Rectal smooth muscle tissue (tissue), 1 donor: ENCODE measurements around the gene KRT17.
"Not testable (repeated sequence)": the region's sequence is repeated elsewhere in the genome, so short reads cannot be mapped to it uniquely, and the experiment has no call there.

Source experiments
- H3K27ac ChIP-seq: one replicate; pipeline ENCODE4 v1.7.0; 2013; ENCODE audit warnings: low read depth, low read length, inconsistent platforms
- H3K27me3 ChIP-seq: one replicate; pipeline ENCODE4 v1.7.0; 2013; ENCODE audit warnings: low read length; ENCODE audit not compliant: control insufficient read depth, insufficient read depth
- H3K36me3 ChIP-seq: one replicate; pipeline ENCODE4 v1.7.0; 2013; ENCODE audit warnings: low read length; ENCODE audit not compliant: control insufficient read depth, insufficient read depth
- H3K4me1 ChIP-seq: one replicate; pipeline ENCODE4 v1.7.0; 2013; ENCODE audit warnings: low read length; ENCODE audit not compliant: control insufficient read depth, insufficient read depth
- H3K4me3 ChIP-seq: one replicate; pipeline ENCODE4 v1.7.0; 2013; ENCODE audit warnings: low read length
- H3K9ac ChIP-seq: one replicate; pipeline ENCODE4 v1.7.0; 2013; ENCODE audit warnings: low read length

The KRT17 gene

GRCh38 chr17:41628073-41628370 is 3.6 kb upstream of the KRT17 start:
- H3K27me3 ChIP-seq, H3K4me3 ChIP-seq, H3K27ac ChIP-seq, H3K36me3 ChIP-seq, H3K4me1 ChIP-seq, H3K9ac ChIP-seq: not testable (repeated sequence)

GRCh38 chr17:41627316-41628072 is 3.1 kb upstream of the KRT17 start:
- no peak overlapping the region for H3K9ac ChIP-seq

DNA sequence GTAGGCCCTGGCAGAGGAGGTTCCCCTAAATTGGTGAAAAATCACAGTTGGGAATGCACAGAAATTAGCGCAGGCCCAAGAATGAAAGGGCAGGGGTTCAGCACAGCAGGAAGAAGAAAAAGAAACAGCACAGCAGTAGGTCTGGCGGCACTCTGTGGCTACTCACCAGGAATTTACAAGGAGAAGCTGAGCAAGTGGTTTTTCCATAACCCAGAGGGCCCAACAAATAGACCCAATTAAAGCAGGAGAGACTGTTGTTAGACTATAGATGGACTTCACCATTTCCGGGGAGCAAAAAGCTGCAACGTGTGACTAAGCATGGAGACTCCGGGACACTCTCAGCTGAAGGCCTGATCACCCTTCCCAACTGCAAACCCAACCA is 2.5 kb upstream of the KRT17 start:
- not testable (repeated sequence) for H3K9ac ChIP-seq, H3K4me3 ChIP-seq, H3K27ac ChIP-seq, H3K27me3 ChIP-seq, H3K36me3 ChIP-seq, H3K4me1 ChIP-seq

More at GRCh38 chr17:41627316-41628072, 3.1 kb upstream of the KRT17 start:
- Histone ChIP-seq H3K4me3 (no peak overlapping the region), H3K36me3 (no peaks in the 10 kb centered on the region), H3K27me3 (peaks cover 3% of the 10 kb centered on the region), H3K27ac (no peak overlapping the region), H3K4me1 (no peaks in the 10 kb centered on the region)

DNA sequence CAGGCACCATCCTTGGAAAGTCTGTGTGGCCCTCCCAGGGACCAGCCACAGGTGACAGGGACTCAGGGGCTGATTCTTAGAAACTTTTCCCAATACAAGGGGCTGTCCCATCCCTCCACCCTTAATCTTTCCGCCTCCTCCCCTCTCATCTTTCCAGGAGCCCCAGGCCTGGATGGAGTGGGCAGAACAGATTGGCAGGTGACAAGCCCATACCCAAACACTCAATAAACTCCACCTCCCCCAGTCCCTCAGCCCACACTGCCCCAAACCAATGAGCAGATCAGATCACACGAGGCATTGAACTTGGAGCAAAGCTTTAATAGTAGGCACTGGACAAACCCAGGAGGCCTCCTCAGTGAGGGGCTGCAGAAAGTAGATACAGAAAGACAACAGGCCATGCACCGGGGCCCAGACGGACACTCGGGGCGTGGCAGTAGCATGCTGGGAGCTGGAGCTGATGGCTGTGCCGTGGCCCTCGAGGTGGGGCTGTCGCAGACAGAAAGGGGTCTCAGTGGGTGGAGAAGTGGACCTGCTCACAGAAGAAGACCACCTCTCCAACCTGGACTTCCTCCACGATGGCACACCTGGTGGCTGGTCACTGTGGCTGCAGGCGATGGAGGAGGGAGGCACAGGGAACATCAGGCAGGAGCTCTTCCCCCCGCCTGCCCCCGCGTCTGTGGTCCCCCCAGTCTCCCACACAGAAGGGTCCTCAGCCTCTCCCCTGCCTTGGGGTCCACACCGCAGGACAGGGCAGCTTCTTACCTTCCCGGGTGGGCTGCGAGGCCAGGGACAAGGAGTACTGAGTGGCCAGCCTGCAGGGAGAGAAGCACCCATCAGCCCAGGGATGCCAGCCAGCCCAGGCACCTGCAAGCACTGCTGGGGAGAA is 1.9 kb upstream of the KRT17 start:
- H3K4me3 ChIP-seq, H3K27ac ChIP-seq, H3K36me3 ChIP-seq, H3K4me1 ChIP-seq, H3K27me3 ChIP-seq, H3K9ac ChIP-seq: not testable (repeated sequence)

DNA sequence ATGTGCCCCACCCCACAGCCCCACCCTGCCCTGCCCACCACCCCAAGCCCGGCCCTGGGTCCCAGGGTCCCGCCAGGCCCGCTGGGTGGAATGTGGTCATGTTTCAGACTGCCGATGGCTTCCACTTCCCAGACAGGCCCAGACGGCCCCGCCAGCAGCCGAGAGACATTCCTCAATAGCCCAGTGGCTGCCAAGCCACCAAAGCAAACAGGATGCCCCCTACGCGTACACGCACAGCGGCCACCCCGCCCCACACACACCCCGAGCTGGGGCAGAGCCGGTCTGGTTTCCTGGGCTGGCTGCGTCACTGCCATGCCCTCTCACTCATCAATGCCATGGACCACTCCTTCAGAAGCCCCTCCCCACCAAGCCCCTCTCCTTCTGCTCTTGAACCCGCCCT is 1.2 kb upstream of the KRT17 start:
- Histone ChIP-seq H3K27me3 (no peaks in the 10 kb centered on the region), H3K4me3 (no peak overlapping the region), H3K4me1 (no peaks in the 10 kb centered on the region), H3K36me3 (no peaks in the 10 kb centered on the region), H3K27ac (no peak overlapping the region), H3K9ac (no peak overlapping the region)

- H3K4me1 ChIP-seq, H3K9ac ChIP-seq, H3K36me3 ChIP-seq, H3K27me3 ChIP-seq, H3K4me3 ChIP-seq, H3K27ac ChIP-seq: not testable (repeated sequence)
Observed at GRCh38 chr17:41623184-41623861, 1.1 kb downstream of the KRT17 start.

DNA sequence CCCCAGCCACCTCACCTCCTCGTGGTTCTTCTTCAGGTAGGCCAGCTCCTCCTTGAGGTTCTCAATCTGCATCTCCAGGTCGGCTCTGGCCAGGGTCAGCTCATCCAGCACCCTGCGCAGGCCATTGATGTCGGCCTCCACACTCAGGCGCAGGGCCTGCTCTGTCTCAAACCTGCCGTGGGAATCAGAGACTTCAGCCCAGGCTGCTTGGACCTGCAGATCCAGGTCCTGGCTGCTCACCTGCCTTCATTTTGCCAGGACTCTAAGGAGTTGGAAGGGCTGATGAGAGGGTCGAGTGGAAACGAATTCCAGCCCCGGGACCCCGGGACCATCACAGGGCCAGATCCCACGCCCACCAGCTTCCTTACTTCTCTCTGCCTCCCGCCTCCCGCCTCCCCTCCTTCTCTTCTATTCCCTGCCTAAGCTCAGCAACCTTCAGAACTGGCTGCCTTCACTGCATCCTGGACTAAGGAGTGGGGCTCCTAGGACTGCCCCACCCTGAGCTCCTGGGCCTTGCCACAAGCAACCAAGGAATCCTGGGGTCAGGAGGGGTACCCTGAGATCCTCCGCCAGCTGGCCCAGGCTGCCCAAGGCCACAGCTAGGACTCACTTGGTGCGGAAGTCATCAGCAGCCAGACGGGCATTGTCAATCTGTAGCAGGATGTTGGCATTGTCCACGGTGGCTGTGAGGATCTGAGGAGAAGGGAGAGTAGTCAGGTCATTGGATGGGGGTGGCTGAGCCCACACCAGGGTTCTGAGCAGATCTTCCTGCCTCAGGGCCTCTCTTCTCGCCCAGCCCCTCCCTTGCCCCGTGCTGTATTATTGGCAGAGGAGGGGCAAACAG is 1.8 kb downstream of the KRT17 start:
- H3K27me3 ChIP-seq, H3K27ac ChIP-seq, H3K4me3 ChIP-seq, H3K4me1 ChIP-seq, H3K9ac ChIP-seq, H3K36me3 ChIP-seq: not testable (repeated sequence)

DNA sequence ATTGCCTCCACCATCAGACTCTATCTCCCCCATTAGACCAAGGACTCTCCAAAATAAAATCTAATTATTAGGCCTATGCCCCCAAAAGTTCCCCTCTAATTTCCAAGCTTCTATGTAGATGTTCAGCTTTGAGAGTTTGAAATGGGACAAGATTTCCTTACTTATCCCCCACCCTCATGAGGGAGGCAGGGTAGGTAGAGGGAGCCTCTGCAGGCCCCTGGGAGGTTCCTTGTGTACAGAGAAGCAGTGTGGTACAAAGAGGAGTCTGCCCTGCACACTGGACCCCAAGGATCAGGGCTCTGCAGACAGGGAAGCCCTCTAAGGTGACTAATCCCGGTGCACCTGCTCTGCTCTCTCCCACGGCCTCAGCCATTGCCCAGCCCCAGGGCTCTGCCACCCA is 2.5 kb downstream of the KRT17 start:
- no peaks in the 10 kb centered on the region for H3K4me1 ChIP-seq
- no peaks in the 10 kb centered on the region for H3K27me3 ChIP-seq
- H3K4me3 ChIP-seq = no peak overlapping the region
- H3K27ac ChIP-seq = no peak overlapping the region
- H3K9ac ChIP-seq = no peak overlapping the region
- no peaks in the 10 kb centered on the region for H3K36me3 ChIP-seq

DNA sequence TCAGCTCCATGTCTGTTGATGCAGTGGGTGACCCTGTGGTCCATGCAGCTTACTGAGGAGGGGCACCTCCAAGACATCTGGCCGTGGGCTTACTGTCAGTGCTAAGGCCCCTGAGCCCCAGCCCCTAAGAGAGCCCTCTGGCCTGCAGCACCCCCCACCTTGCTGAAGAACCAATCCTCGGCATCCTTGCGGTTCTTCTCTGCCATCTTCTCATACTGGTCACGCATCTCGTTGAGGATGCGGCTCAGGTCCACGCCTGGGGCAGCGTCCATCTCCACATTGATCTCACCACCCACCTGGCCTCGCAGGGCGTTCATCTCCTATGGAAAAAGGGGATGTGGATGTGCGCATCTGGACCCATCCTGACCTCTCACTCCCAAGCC is 2.9 kb downstream of the KRT17 start:
- H3K4me3 ChIP-seq, H3K27me3 ChIP-seq, H3K27ac ChIP-seq, H3K9ac ChIP-seq, H3K4me1 ChIP-seq, H3K36me3 ChIP-seq: not testable (repeated sequence)

DNA sequence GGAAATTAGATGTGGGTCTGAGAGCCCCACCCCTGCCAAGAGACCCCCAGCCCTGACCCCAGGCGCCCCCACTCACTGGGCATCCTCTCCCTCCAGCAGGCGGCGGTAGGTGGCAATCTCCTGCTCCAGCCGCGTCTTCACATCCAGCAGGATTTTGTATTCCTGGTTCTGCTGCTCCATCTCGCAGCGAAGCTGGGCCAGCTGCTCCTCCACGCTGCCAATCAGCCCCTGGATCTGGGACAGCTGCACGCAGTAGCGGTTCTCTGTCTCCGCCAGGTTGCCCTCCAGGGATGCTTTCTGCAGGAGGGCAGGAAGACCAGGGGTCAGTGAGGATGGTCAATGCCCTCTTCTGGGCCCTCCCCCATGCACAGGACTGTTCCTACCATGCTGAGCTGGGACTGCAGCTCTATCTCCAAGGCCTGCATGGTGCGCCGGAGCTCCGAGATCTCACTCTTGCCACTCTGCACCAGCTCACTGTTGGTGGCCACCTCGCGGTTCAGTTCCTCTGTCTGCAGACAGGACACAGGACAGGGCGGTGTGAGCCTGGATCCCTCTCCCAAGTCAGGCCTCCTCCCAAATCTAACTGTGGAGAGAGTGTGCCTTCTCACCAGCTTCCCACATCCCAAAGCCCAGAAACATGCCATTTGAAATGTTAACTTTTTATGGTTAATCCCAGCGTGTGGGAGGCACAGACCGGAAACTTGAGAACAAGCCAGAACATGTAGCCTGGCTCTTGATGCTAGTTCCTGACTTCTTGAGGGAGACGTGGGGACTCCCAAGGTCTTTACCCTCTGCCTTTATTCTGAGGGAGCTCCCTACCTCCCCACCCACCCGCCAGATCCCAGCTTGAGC is 3.6 kb downstream of the KRT17 start:
- Histone ChIP-seq H3K4me3 (no peak overlapping the region), H3K4me1 (no peaks in the 10 kb centered on the region), H3K36me3 (no peaks in the 10 kb centered on the region), H3K9ac (no peak overlapping the region), H3K27ac (no peak overlapping the region), H3K27me3 (no peaks in the 10 kb centered on the region)

DNA sequence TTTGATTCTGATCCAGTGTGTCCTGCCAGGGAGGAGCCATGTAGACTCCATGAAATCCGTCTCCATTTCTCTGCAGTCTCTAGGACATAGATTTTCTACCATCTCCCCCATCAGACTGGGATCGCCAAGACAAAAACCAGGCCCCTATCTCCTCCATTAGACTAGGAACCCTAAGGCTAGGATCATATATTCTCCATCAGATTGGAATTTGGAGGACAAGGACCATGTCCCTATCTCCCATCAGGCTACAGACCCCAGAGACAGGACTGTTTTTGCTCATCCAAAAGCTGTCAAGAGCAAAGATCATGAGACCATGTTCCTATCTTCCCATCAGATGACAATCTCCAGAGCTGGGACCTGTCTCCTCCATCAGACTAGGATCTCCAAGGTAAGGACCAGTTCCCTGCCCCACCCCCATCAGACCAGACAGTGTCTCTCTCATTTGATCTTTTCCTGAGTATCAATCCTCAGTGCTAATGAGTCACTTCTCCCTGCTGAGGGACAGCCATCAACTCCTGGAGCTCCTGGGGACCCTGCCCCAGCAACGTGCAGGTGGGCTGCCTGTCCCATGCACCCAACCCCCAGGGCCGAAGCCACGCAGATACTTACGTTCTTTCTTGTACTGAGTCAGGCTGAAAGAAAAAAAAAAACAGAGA is 4.3 kb downstream of the KRT17 start:
- not testable (repeated sequence) for H3K4me3 ChIP-seq, H3K27me3 ChIP-seq, H3K27ac ChIP-seq

More for the DNA sequence above, 4.3 kb downstream of the KRT17 start:
- not testable (repeated sequence) for H3K9ac ChIP-seq, H3K36me3 ChIP-seq, H3K4me1 ChIP-seq
